Bronchial epithelial cell (primary cell): ENCODE measurements around the gene ZSWIM8. TPM values are rescaled to one million over a fixed set of nuclear protein-coding genes. Genes with fewer than 3 reads are reported as not detected.
"Not testable (repeated sequence)": the region's sequence is repeated elsewhere in the genome, so short reads cannot be mapped to it uniquely, and the experiment has no call there.

Experiments used
- DNase-seq: peaks from one replicate; pipeline ENCODE4 v3.0.0-alpha.2; 2010; ENCODE audit warnings: low read depth
- FAIRE-seq: peaks from 2 replicates; lab custom pipeline; 2011; peaks lifted over from hg19 to GRCh38; lab: Jason Lieb, UNC
- H3K27me3 ChIP-seq: 2 replicates; pipeline ENCODE4 v1.5.1; 2011; ENCODE audit warnings: low read length; ENCODE audit not compliant: control insufficient read depth, insufficient read depth
- H3K36me3 ChIP-seq: 2 replicates; pipeline ENCODE4 v1.5.1; 2011; ENCODE audit warnings: low read length; ENCODE audit not compliant: control insufficient read depth, insufficient read depth
- H3K4me3 ChIP-seq: 2 replicates; pipeline ENCODE4 v1.5.1; 2011; ENCODE audit warnings: mild to moderate bottlenecking, low read depth, low read length, control low read depth
- CTCF ChIP-seq: IDR thresholded peaks from 2 replicates; pipeline ENCODE4 v1.5.1; 2011; ENCODE audit warnings: mild to moderate bottlenecking, moderate library complexity, low read length, control low read depth, inconsistent platforms; ENCODE audit not compliant: insufficient read depth, severe bottlenecking
- total RNA-seq: library from RNA; depleted of rRNA; stranded (reverse); fragments of >200 nt; gene quantifications from 2 replicates; pipeline ENCODE4 v1.2.1, GENCODE V29; 2014

ZSWIM8 gene
- total RNA-seq, 1 donor from 2014 or later, result 27.1 TPM

GRCh38 chr10:73782749-73783085, 2.7 kb upstream of the ZSWIM8 start:
- H3K36me3 ChIP-seq, result peaks cover 3% of the 10 kb centered on the region
- TF ChIP-seq CTCF, result no peak
- H3K4me3 ChIP-seq, result peak overlapping the region; percentile 82
- no peaks in the 10 kb centered on the region for H3K27me3 ChIP-seq
- DNase-seq, result no peak
- no peak for FAIRE-seq

DNA sequence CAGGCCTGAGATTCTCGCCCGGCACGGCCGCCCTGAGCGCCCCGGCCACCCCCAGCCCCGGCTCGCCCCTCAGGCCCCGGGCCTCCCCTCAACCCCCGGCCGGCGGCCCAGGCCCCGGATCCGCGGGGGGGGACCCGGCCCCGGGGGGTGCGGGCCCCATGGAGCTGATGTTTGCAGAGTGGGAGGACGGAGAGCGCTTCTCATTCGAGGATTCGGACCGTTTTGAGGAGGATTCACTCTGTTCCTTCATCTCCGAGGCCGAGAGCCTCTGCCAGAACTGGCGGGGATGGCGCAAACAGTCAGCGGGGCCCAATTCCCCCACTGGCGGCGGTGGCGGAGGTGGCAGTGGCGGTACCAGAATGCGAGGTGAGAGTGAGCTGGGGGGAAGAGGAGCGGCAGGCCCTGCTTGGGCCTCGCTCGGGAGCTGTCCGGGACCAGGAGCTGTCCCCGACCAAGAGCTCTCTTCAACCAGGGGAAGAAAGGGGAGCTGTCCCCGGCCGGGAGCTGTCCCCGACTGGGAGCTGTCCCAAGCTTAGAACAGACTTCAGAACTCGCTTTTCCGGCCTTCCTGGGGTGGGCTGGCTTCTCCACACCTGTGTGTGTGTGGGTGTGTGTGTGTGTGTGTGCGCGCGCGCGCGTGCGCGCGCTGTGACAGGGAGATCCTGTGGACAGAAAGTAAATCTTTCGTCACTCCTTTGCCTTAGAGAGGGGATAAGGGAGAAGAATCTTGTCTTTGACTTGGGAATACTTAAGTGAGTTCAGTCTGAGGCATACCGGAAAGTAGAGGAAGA, 510 bp downstream of the ZSWIM8 start:
- DNase-seq (peak; percentile 50), FAIRE-seq (no peak)
- H3K4me3 ChIP-seq, result peak overlapping the region; percentile 91
- no peak for TF ChIP-seq CTCF
- no peaks in the 10 kb centered on the region for H3K27me3 ChIP-seq
- peaks cover 15% of the 10 kb centered on the region for H3K36me3 ChIP-seq

DNA sequence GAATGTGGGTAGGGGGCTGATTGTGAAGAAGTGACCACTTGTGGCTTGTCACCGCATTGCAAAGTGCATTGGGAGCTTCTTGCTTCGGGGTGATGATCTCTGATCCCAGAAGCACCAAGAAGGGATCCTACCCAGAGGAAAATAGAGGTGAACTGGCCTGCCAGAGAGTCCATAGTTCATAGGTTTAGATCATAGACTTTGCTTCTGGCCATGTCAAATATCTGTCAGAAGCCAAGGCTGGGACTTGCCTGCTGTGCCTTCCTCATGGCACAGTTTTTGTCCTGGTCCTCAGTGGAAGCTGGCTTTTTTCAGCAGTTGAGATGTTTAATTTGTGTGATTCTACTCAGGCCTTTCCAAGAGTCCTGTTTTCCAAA, 1.1 kb downstream of the ZSWIM8 start:
- FAIRE-seq (no peak), DNase-seq (no peak)
- no peaks in the 10 kb centered on the region for H3K27me3 ChIP-seq
- H3K36me3 ChIP-seq, result peaks cover 20% of the 10 kb centered on the region
- TF ChIP-seq CTCF, result no peak
- H3K4me3 ChIP-seq, result peak overlapping the region; percentile 91

DNA sequence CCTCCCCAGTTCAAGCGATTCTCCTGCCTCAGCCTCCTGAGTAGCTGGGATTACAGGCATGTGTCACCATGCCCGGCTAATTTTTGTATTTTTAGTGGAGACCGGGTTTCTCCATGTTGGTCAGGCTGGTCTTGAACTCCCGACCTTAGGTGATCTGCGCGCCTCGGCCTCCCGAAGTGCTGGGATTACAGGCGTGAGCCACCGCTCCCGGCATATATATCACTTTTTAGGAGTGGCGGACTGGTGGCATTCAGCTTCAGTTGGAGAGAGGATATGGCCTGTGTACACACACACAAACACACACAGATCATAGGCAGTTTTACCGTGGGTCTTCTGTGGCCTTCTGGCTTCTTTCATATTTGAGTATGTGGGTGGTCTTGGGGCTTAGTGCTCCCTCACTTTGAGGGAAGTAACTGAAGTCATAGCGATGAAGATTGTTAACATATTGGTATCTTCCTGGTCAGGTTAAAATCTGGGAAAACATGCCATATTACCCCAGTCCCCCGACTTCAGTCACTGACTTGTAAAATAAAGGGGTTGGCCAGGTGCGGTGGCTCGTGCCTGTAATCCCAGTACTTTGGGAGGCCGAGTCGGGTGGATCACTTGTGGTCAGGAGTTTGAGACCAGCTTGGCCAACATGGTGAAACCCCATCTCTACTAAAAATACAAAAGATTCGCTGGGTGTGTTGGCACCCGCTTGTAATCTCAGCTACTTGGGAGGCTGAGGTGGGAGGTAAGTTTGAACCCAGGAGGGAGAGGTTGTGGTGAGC, 1.8 kb downstream of the ZSWIM8 start:
- not testable (repeated sequence) for FAIRE-seq, H3K4me3 ChIP-seq, H3K27me3 ChIP-seq, DNase-seq
- peaks cover 24% of the 10 kb centered on the region for H3K36me3 ChIP-seq

- Histone ChIP-seq H3K36me3 (peaks cover 36% of the 10 kb centered on the region), H3K4me3 (no peak overlapping the region), H3K27me3 (no peaks in the 10 kb centered on the region)
- no peak for FAIRE-seq
- TF ChIP-seq CTCF, result no peak
- no peak for DNase-seq
These were observed 3.7 kb downstream of the ZSWIM8 start for GRCh38 chr10:73788864-73789658.

GRCh38 chr10:73789659-73790055, 4.3 kb downstream of the ZSWIM8 start:
- H3K27me3 ChIP-seq, result no peaks in the 10 kb centered on the region

More at GRCh38 chr10:73789659-73790055, 4.3 kb downstream of the ZSWIM8 start:
- peaks cover 41% of the 10 kb centered on the region for H3K36me3 ChIP-seq
- DNase-seq (no peak), FAIRE-seq (no peak)
- H3K4me3 ChIP-seq, result no peak overlapping the region
- TF ChIP-seq CTCF, result no peak
